ENCODE data around the gene HOXC11.

HOXC11 gene

GRCh38 chr12:53941750-53942149 is 31.2 kb upstream of the HOXC11 start:
- peaks cover 6 to 85% of the 10 kb centered on the region in 2 donors for H3K27me3 ChIP-seq
- no peak overlapping the region for H3K27ac ChIP-seq
- no peak for DNase-seq
- no peaks in the 10 kb centered on the region for H3K36me3 ChIP-seq
- peaks cover 0 to 32% (median 15%) of the 10 kb centered on the region in 4 donors for H3K4me1 ChIP-seq
- intact Hi-C loops (cut with DNase I; ENCODE audit: low total_unique reads): no loop called here
- H3K9me3 ChIP-seq: no peaks in the 10 kb centered on the region
- no peak overlapping the region for H3K4me3 ChIP-seq
- no peak for TF ChIP-seq CTCF (IDR thresholded peaks at IDR 0.05)

- intact Hi-C loops (cut with DNase I; ENCODE audit: low total_unique reads): no loop called here
- Histone ChIP-seq H3K36me3 (no peaks in the 10 kb centered on the region), H3K4me1 (peaks cover 0 to 31% (median 15%) of the 10 kb centered on the region in 4 donors), H3K27ac (no peak overlapping the region), H3K4me3 (no peak overlapping the region), H3K9me3 (no peaks in the 10 kb centered on the region), H3K27me3 (peaks cover 0 to 77% of the 10 kb centered on the region in 2 donors)
- TF ChIP-seq CTCF (IDR thresholded peaks at IDR 0.05): no peak
- DNase-seq: no peak
These were observed 30.4 kb upstream of the HOXC11 start for GRCh38 chr12:53942467-53942997.

- H3K9me3 ChIP-seq: no peaks in the 10 kb centered on the region
- H3K27me3 ChIP-seq: peaks cover 0 to 61% of the 10 kb centered on the region in 2 donors
- no peaks in the 10 kb centered on the region for H3K36me3 ChIP-seq
- peaks cover 0 to 14% (median 4%) of the 10 kb centered on the region in 4 donors for H3K4me1 ChIP-seq
- no peak for TF ChIP-seq CTCF (IDR thresholded peaks at IDR 0.05)
- no peak for DNase-seq
- H3K27ac ChIP-seq: no peak overlapping the region
- intact Hi-C loops (cut with DNase I; ENCODE audit: low total_unique reads): no loop called here
- no peak overlapping the region for H3K4me3 ChIP-seq
These were observed 28.7 kb upstream of the HOXC11 start for GRCh38 chr12:53944209-53944608.

- intact Hi-C loops (cut with DNase I; ENCODE audit: low total_unique reads): no loop called here
- H3K27ac ChIP-seq: no peak overlapping the region
- peaks cover 0 to 58% of the 10 kb centered on the region in 2 donors for H3K27me3 ChIP-seq
- H3K9me3 ChIP-seq: no peaks in the 10 kb centered on the region
- H3K4me3 ChIP-seq: no peak overlapping the region
- no peaks in the 10 kb centered on the region for H3K36me3 ChIP-seq
- DNase-seq: no peak
- TF ChIP-seq CTCF (IDR thresholded peaks at IDR 0.05): no peak
- H3K4me1 ChIP-seq: peaks cover 0 to 5% (median 0%) of the 10 kb centered on the region in 4 donors
These were observed 27.7 kb upstream of the HOXC11 start for GRCh38 chr12:53944907-53945847.

GRCh38 chr12:53947743-53948142 is 25.2 kb upstream of the HOXC11 start:
- Histone ChIP-seq H3K27me3 (peaks cover 0 to 64% of the 10 kb centered on the region in 2 donors), H3K4me1 (peaks cover 0 to under 1% (median 0%) of the 10 kb centered on the region in 4 donors), H3K9me3 (no peaks in the 10 kb centered on the region), H3K27ac (no peak overlapping the region), H3K4me3 (no peak overlapping the region), H3K36me3 (no peaks in the 10 kb centered on the region)
- intact Hi-C loops (cut with DNase I; ENCODE audit: low total_unique reads): no loop called here
- no peak for TF ChIP-seq CTCF (IDR thresholded peaks at IDR 0.05)
- DNase-seq: no peak

All from tibial artery (tissue), 4 donors.